ENCODE results near the gene PBX1. TPM values are rescaled to one million over a fixed set of nuclear protein-coding genes. Genes with fewer than 3 reads are reported as not detected.

PBX1 gene
- total RNA-seq, 1 donor from 2014 or later: 71.7 TPM

DNA sequence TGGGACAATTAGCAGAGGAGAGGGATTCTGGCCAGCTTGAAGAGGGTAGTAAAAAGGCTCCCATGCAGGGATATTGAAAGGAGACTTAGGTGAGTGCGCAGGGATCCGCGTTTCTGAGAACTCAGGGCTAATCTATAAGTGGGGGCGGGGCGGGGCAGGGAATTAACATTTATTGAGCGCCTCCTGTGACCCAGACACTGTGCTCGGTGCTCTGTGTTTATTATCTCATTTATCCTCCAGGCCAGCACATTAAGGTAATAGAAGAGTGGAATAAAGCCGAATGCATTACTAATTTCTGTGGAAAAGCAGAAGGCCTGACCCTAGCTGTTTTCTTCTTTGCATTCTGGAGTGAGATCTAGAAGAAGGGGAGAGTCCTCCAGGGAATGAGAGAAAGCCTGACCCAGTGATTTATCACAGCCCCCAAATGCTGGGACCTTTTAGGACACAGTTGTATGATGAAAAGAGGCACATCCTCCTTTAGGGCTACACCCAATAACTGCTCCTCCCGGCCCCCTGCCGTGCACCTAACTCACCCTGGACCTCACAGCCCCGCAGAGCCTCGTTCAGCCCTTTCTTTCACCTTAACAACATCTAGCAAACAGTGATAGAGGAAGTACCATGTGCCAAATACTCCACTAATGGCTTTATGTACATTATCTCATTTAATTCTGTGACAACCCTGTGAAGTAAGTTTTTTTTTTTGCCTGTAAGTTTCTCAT lies 317.6 kb downstream of the PBX1 start:
- TF ChIP-seq, protein P1, sequence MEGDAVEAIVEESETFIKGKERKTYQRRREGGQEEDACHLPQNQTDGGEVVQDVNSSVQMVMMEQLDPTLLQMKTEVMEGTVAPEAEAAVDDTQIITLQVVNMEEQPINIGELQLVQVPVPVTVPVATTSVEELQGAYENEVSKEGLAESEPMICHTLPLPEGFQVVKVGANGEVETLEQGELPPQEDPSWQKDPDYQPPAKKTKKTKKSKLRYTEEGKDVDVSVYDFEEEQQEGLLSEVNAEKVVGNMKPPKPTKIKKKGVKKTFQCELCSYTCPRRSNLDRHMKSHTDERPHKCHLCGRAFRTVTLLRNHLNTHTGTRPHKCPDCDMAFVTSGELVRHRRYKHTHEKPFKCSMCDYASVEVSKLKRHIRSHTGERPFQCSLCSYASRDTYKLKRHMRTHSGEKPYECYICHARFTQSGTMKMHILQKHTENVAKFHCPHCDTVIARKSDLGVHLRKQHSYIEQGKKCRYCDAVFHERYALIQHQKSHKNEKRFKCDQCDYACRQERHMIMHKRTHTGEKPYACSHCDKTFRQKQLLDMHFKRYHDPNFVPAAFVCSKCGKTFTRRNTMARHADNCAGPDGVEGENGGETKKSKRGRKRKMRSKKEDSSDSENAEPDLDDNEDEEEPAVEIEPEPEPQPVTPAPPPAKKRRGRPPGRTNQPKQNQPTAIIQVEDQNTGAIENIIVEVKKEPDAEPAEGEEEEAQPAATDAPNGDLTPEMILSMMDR (conservative IDR thresholded peaks at IDR 0.05): no peak
- Mint-ChIP-seq H3K4me3 (no peak overlapping the region), H3K27me3 (ENCODE audit: low read depth) (no peaks in the 10 kb centered on the region), H3K27ac (ENCODE audit: unreplicated experiment) (no peak overlapping the region), H3K9me3 (peaks cover 2% of the 10 kb centered on the region), H3K36me3 (ENCODE audit: low read depth) (no peaks in the 10 kb centered on the region), H3K4me1 (no peaks in the 10 kb centered on the region)
- no peak for DNase-seq (ENCODE audit: low read depth, low spot score)

GRCh38 chr1:164880199-164880598 lies 321.2 kb downstream of the PBX1 start:
- Mint-ChIP-seq H3K36me3 (ENCODE audit: low read depth) (no peaks in the 10 kb centered on the region), H3K27ac (ENCODE audit: unreplicated experiment) (no peak overlapping the region), H3K4me3 (no peak overlapping the region), H3K4me1 (no peaks in the 10 kb centered on the region), H3K27me3 (ENCODE audit: low read depth) (peaks cover 2% of the 10 kb centered on the region), H3K9me3 (peaks cover 2% of the 10 kb centered on the region)
- DNase-seq (ENCODE audit: low read depth, low spot score): no peak
- TF ChIP-seq, protein P1 (conservative IDR thresholded peaks at IDR 0.05): no peak

DNA sequence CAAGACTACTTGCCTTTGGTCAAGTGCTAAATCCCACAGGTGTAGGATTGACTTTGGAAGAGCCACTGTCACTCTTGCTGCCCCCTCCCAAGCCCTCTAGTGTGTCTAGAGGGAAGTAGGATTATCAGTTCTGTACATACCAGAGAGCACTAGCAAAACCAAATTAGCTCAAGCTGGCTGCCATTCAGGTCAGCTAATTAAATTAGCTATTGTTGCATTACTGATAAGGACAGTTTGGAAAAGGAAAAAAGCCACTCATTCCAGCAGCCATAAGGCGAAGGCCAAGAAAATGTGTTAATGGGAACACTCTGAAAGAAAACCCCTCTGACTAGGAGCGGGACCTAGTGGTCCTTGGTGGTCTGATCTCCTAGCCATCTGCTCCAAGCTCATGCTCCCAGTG lies 321.7 kb downstream of the PBX1 start:
- Mint-ChIP-seq H3K9me3 (peaks cover 2% of the 10 kb centered on the region), H3K27me3 (ENCODE audit: low read depth) (peaks cover 2% of the 10 kb centered on the region), H3K4me1 (no peaks in the 10 kb centered on the region)

DNA sequence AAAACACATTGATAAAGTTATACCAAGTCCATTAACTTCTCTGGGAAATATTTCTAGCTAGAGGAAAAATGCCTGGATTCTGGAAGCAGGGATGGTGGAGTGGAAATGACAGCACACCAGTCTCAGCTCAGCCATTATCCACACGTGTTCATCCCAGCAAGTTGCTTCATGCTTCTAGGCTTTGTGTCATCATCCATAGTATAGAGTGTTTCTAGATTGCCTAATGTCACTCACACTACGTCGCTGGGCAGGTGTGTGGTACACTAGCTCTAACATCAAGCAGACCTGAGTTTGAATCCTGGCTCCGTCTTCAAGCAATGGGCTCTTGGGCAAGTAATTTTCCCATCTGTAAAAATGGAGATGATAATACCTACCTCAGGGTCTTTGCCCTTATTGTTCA lies 326.3 kb downstream of the PBX1 start:
- TF ChIP-seq, protein P1 (conservative IDR thresholded peaks at IDR 0.05): no peak
- H3K4me1 Mint-ChIP-seq: no peaks in the 10 kb centered on the region
- no peak for DNase-seq (ENCODE audit: low read depth, low spot score)
- no peaks in the 10 kb centered on the region for H3K9me3 Mint-ChIP-seq
- peaks cover 2% of the 10 kb centered on the region for H3K27me3 Mint-ChIP-seq (ENCODE audit: low read depth)
- no peak overlapping the region for H3K4me3 Mint-ChIP-seq
- H3K36me3 Mint-ChIP-seq (ENCODE audit: low read depth): no peaks in the 10 kb centered on the region
- H3K27ac Mint-ChIP-seq (ENCODE audit: unreplicated experiment): no peak overlapping the region

More for the DNA sequence above, 321.7 kb downstream of the PBX1 start:
- Mint-ChIP-seq H3K27ac (ENCODE audit: unreplicated experiment) (no peak overlapping the region), H3K4me3 (no peak overlapping the region), H3K36me3 (ENCODE audit: low read depth) (no peaks in the 10 kb centered on the region)
- DNase-seq (ENCODE audit: low read depth, low spot score): no peak
- TF ChIP-seq, protein P1 (conservative IDR thresholded peaks at IDR 0.05): no peak

DNA sequence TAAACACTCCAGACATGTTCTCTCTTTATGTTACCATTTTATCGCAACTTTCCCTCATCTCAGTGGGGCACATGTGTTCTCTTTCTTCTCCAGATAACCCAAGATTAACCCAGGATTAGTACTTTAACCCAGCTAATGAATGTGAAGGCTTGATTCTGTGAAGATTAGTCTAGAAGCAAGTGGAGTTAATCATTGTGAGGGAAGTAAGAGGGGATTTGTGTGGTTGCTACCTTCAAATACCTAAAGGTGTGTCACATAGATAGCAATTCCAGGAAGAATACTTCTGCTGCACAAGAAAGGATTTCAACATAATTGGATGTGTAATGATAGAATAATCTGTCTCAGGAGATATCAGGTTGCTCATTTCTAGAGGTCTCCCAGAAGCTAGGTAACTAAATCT lies 327.1 kb downstream of the PBX1 start:
- no peak for DNase-seq (ENCODE audit: low read depth, low spot score)
- Mint-ChIP-seq H3K36me3 (ENCODE audit: low read depth) (no peaks in the 10 kb centered on the region), H3K4me1 (no peaks in the 10 kb centered on the region), H3K27ac (ENCODE audit: unreplicated experiment) (no peak overlapping the region), H3K27me3 (ENCODE audit: low read depth) (peaks cover 2% of the 10 kb centered on the region), H3K9me3 (no peaks in the 10 kb centered on the region), H3K4me3 (no peak overlapping the region)
- TF ChIP-seq, protein P1 (conservative IDR thresholded peaks at IDR 0.05): no peak
